GM12872 (cell line): ENCODE data around the gene NUDT16.

ENCODE experiments used
- CTCF ChIP-seq: IDR thresholded peaks from 3 replicates; pipeline ENCODE4 v1.5.1; 2011; ENCODE audit warnings: low read depth, mild to moderate bottlenecking, low read length, moderate library complexity; ENCODE audit not compliant: insufficient read depth

Gene NUDT16

GRCh38 chr3:131431754-131432153 is 50.2 kb downstream of the NUDT16 start:
- no peak for TF ChIP-seq CTCF

GRCh38 chr3:131432441-131432840 is 50.9 kb downstream of the NUDT16 start:
- TF ChIP-seq CTCF = no peak

- no peak for TF ChIP-seq CTCF
Measured at GRCh38 chr3:131435000-131435399, 53.4 kb downstream of the NUDT16 start.
